NCI-H526 (cell line): ENCODE results near the gene MYADML2.

Experiments
- DNase-seq, 2 experiments: peaks; one replicate each; lab custom pipeline; 2025; lab: John Stamatoyannopoulos, UW

Gene MYADML2

DNA sequence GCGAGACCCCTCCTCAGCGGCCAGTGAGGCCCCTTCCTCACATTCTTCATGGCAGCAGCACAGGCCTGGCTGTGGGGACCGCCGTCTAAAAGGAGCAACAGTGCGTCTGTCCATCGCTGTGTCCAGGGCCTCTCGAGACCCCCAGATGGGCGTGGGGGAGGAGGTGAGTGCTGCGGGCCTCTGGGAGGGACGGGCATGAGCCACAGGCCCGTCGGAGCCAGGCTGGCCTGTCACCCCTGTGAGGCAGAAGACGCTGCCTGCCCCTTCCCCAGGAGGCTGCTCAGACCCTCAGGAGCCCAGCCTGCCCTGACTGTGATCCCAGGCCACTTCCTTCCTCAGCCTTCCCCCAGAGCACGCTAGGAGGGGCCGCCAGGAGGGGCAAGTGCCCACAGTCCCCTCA, 7.8 kb downstream of the MYADML2 start:
- DNase-seq: no peak

DNA sequence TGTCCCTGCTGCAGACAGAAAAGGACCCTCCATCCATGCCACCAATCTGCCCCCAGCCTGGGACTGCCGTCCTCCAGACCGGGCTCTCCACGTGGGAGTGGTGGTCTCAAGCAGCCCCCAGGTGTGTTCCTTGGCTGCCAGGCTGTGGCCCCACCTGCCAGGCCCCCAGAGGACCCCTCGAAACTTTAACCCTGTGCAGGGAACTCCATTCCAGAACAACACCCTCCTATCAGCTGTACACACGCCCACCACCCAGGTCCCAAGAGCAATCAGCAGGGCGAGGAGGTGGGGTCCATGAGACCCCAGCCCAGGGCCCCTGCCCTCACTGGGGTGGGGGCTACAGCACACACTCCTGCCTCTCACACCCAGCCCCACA, 11.3 kb downstream of the MYADML2 start:
- DNase-seq: no peak

DNA sequence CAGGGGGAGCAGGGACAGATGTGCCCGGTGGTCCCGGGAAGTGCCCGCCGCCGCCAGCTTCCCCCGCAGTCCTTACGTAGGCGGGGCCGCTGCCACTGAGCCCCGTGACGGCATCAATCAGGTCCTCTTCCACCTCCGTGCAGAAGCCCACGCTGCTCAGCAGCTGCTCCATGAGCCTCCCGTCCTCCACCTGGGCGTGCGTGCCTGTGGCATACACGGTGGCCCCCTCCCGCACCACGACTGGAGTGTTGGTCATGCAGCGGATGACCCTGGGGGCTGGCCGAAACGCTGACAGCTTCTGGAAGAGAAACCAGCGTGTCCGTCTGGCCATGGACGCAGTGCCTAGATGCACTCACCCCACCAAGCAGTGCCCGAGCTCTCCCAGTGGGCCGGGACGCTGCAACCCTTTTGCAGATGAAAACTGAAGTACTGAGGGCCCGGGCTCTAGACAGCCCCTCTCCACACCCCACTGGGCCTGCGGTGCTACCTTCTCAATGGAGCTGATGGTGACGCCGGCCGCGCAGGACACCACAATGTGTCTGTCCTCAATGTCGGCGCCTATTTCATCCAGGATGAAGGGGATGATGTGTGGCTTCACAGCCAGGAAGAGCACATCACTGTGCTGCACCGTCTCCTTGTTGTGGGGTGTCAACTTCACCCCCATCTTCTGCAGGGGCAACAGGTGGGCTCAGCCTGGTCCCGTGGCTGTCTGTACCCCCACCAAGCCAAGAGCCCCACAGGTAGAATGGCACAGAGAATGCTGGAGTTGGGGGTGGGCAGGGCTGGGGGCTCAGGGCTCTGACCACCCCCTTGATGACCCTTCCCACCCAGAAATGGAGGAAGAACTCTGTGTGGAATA, 12.0 kb downstream of the MYADML2 start:
- DNase-seq: no peak

DNA sequence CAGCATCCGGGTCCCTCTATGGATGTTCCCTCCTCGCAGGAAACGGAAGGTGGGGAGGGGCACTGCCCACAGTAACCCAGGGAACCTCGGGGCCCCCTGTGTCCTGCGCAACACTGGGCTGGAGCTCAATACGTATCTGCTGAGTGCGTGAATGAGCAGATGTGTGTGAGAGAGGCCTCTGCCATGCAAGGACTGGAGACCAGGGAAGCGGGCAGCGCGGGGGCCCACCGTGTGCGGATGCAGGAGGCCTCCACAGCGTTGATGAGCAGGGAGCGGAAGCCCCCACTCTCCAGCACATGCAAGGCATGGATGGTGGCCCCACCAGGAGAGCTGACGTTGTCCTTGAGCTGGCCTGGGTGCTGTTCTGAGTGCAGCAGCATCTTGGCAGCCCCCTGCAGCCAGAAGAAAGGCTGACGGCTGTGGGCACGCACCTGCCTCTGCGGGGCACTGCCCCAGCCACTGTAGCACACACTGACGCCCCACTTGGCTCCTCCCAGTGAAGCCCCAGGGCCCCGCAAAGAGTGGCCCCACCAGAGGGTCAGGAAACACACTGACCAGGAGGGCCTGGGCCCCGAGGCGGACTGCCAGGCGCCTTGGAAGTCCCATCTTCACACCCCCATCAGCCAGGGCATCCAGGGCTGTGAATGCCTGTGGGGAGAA, 12.8 kb downstream of the MYADML2 start:
- DNase-seq: no peak

DNA sequence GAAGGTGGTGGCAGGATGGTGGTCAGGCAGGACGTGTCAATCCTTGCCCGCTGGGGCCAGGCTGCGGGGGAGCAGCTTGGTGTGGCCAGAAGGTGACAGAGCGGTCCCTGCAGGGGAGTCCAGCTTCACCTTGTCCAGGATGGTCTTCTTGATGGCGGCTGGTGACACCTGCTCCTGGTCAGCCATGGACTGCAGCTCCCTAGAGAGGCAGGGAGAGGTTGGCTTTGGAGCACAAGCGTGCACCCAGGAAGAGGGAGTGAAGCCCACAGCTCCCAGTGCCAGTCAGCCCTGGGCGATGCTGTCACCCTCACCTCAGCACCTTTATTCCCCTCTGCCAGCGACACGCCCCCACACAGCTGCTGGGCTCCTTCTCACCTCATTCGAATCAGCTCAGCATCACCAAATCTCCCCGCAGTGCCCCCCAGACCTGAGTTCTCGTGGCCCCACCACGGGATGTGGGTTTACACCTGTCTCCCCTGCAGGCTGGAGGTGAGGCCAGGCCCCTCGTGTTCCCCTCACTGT, 13.8 kb downstream of the MYADML2 start:
- no peak for DNase-seq

DNA sequence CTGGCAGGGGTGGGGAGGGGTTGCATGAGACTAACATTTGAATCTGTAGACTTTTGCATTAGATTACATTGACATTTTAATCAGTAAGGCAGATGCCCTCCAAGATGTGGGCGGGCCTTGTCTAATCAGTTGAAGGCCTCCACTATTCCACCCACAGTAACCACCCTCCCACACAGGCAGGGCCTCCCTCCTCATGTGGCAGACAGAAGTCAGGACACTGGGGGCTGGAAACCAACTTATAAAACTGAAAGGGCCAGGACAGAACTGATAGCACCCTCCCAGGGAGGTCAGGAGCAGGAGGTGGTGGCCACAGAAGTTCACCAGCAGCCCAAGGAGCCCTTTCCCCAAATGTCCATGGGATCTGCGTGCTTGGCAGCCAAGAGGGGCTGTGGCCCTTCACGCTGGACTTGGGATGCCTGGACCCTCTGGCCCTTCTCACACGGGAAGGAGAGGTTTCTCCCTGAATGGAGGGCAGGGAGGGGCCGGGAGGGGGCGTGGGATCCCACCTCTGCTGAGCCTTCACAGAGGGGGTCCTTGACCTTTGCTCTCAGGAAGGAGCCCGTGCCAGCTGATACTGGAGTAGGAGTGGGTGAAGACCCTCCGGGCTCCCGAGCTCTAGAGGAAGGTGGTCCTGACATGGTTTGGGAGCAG, 14.6 kb downstream of the MYADML2 start:
- DNase-seq: no peak

DNA sequence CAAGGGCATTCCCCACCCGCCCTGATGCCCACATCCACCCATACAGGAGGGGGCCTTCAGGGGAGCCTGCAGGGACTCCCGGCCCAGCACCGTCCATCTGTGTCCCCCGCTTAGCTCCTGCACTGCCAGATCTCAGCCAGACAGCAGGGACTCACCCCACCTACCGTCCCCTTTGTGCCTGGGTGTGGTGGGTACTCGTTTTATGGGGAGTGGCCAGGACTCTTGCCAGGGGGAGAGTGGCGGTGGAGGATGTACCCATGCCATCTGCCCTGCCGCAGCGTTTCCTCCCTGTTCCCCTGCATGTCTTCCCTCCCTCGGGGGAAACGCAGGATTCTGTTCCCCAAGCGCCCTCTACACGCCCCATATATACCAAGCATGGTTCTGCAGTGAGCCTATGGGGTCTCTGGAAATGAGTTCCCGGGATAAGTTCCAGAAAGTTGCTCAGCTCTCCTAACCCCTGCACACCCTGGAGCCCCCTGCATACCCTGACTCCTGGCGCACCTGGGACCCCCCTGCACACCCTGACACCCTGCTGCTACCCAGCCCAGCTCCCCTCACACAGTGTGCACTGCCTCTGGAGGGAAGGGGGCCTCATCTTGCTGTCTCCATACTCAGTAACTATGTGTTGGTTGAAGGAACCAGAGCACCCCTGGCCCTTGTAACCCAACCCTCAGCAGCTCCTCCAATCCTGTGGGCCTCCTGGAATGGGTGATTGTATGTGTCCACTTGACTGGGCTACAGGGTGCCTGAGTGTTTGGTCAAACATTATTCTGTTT, 15.3 kb downstream of the MYADML2 start:
- DNase-seq: no peak

DNA sequence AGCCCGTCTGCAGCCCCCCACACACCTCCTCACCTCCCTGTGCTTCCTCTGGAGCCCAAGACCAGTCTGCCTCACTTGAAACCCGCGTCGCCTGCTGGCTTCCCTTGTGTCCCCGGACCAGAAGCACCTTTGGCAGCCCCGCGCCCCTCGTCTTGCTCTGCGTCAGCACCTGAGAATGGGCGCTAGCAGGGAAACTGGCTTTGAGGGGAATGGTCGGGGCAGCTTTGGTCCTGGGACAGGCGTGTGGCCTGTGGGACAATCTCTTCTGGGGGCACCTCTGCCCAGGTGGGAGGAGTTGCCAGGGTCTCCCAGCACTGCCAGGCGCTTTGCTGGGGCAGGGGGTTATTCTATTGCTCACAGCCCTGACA, 15.9 kb downstream of the MYADML2 start:
- no peak for DNase-seq

DNA sequence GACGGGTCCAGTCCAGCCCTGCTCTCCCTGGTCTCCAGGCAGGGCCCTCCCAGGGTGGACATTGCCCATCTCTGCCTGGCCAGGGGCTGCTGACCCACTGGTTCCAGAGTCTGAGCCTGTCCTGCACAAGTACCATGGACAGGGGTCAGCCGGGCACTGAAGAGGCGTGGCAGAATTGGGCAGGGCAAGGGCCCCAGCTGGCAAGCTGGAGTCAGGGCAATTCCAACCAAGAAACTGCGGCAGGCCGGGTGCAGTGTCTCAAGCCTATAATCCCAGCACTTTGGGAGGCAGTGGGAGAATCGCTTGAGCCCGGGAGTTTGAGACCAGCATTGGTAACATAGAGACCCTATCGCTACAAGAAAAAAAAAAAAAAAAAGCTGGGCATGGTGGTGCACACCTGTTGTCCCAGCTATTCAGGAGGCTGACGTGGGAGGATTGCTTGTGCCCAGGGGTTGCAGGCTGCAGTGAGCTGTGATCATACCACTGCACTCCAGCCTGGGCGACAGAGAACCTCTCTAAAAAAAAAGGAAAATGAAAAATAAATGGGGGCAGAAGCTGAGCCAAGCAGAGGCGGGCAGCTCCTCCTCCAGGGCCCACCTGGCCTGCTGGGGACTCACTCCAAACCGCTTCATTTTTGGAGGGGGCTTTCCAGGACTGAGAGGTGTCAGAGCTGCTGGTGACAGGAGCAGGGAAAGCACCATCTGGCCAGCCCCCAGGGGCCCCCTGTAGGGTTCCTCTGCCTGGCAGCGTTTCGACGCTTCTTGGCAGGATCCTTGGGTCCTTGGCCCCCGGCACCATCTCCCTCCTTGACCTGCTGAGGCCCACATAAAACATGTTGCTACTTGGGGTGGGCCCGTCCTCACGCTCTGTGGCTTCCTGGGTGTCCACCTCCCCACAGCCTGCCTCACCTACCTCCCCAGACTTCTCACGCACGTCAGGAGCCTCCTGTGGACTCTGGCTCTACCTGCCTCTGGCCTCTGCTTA, 16.6 kb downstream of the MYADML2 start:
- DNase-seq: no peak

DNA sequence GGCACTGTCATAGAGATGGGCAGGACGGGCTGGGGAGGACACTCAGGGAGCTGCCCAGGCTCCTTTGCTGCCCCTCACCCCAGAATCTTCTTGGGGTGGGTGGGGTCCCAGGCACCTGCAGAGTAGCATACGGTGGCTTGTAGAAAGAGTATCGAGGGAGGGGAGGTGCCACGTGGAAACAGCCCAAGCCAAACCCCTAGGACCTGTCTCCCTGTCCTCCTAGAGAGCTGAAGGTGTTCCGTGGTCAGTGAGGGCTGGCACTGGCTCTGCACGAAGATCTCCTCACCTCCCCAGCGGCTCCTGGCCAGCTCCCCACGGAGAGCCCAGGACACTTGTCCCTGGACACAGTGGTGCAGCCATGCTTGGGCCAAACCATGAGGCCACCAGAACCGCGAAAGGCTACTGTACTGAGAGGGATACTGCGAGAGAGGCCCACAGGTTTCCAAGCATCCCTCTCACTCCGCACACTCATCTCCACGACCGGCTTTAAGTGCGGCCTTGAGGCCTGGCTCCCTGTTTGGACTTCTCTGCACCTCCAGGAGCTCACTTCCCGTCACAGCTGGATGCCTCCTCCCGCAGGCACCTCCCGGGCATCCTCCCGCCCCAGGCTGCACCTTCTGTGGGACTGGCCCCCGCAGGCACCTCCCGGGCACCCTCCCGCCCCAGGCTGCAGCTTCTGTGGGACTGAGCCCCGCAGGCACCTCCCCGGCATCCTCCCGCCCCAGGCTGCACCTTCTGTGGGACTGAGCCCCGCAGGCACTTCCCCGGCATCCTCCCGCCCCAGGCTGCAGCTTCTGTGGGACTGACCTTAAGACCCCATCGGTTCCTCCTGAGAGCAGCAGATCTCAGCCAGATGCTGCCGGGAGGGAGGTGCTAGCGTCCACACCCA, 17.5 kb downstream of the MYADML2 start:
- no peak for DNase-seq

DNA sequence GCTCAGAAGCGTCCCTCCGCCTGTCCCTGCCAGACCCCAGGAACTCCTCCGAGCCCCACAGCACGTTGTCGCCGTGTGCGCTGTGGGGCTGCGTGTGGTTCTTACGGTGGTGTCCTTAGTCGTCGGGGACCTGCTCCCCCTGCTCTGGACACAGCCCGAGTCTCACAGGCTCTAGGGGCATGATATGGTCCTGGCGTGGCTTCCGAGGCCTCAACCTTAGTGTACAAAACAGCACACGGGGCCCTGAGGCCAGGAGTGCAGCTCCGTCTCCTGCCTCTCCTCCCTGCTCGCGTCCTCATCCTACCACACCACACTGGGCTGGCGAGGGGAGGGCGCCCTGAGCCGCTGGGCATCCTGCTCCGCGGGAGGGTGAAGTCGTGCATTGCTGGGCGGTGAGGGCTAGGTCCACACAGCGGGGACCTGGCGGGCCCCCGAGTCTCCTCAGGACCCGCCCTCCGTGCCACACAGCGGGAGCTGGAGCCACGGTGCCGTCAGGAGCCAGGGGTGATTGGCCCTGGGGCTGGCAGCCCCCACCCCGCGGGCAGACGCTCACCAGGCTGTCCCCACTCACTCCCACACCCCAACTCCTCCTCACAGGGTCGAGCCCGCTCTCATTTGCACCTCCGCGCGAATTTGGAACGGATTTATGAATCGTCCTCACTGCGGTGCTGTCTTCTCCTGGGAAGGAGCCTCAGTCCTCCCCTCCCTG, 18.3 kb downstream of the MYADML2 start:
- peak in 1 of 2 experiments; percentile 38 for DNase-seq

DNA sequence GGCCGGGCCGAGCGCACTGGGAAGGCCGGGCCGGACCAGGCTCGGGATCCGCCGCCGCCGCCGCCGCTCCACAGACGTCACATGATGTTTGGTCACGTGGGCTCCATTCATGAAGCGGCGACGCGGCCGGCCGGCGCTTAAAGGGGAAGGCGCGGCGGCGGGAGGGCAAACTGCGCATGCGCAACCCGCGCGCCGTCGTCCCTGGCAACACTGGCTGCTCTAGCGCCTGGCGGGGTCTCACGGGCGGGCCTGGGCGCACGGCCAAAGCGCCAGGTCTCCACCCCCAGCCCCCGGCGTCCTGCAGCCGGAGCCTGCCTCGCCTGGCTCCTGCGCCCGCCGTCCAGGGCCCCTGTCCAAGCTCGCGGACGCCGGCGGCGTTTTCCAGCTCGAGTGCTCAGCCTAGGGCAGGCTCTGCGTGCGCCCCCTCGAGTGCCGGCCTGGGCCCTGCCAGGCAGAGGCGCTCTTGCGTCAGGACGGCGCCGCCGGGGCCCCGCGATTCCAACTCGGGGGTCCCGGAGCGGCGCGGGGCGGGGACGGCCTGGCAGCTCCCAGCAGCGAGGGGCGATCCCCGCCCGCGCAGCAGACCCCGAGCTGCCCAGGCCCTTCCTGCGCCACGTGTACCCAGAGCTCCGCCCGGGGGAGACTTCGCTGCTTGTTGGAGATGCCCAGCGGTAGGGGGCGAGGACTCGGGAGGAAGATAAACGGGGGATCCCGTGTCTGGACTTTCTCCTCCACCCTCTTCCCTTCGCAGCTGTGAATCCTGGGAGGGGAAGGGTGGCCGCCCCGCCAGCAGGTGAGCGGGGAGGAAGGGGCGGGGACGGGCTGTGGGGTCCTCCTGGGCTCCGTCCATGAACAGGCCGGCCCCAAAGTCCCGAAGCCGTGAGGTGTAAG, 19.1 kb downstream of the MYADML2 start, which contains the start of gene MAFG:
Gene MAFG (minus strand): TSS at position 83 of the 891 bp plus-strand sequence. CDS start 4,550 bp downstream, outside the sequence.
- peak; percentile 81 to 97 for DNase-seq

DNA sequence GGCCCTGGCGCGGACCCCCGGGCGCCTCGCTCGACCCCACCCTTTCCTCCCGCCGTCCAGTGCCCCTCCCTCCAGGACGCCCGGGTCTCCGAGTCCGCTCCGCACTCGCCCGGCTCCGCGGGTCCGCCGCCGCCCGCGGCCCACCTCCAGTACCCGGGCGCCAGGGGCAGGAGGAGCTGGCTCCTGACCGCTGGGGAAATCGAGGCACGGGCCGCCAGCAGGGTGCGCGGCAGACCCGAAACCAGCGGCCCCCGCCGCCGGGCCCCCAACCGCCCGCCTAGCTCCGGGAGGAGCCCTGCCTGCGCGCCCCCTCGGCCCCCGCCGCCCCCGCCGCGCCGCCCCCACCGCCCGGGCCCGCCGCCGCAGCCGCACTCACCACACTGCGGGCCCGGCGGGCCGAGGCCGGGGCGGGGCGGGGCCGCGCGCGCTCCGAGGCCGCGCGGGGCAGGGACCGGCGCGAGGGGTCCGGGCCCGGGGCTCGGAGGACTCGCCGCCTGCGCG, 19.8 kb downstream of the MYADML2 start:
- no peak for DNase-seq

DNA sequence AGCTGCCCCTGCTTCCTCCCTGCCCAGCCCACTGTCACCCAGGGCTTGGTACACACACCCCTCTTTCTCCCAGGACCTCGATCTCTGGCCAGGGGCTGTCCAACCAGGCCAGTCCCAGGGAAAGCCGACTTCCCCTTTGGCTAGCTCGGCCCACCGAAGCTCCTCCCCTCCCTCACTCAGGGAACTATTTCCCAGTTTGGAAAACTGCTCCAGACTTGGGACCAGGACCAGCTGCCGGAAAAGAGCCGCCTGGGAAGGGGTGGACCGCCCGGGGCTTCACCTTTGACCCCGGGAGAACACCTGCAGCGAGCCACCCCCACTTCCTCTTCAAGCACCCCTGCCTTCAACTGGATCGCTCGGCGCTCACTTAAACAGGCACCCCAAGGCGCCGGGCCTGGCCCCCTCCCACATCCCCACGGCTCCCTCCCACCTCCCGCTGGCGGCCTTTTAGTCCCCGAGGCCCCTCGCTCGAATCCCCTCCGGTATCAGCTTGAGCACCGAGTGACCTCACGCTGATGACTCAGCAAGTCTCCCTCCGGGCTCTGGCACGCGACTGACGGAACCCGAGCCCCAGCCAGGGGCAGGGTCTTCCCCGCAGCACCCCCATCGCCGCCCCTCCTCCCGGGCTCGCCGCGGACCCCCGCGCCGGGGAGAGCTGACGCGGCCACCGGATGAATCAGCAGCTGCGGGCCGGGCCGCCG, 20.4 kb downstream of the MYADML2 start:
- peak; percentile 23 to 62 for DNase-seq

DNA sequence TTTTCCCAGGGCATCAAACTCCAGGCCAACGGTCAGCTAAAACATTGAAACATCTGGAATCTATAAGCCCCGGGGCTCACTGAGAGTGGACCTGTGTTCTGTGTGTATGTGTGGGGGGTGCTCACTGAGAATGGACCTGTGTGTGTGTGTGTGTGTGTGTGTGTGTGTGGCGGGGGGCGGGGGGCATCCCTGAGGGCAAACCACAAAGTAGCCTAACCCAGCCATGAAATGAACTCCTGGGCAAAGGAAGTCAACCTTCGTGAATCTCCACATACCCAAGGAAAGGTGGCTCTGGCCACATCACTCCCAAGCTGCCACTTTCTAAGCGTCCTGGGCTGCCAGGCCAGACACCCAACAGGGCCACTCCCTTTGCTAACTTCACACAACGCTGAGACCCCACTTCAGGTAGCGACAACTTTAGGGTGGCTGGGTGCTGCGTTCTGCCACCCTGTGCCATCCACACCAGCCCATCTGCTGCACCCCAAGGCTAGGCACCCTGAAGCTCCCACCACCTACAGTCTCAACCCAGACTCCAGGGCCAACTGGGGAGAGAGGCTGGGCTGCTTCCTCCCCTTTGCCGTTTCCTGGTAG, 21.1 kb downstream of the MYADML2 start:
- DNase-seq: no peak
